OCI-LY3 (cell line): ENCODE measurements around the gene NRSN2.

ENCODE experiments used
- CTCF ChIP-seq: fragments of 200-600, 300-600 bp; sonication (generic); IDR thresholded peaks from 2 replicates; pipeline ENCODE4 v1.5.1; 2014; ENCODE audit warnings: antibody characterized with exemption, low read length, low read depth
- EZH2phosphoT487 ChIP-seq: fragments of 200-600 bp; shearing (Covaris generic); IDR thresholded peaks from 2 replicates; pipeline ENCODE4 v1.6.1; 2018; ENCODE audit warnings: antibody characterized with exemption, mixed run types, low read depth

DNA sequence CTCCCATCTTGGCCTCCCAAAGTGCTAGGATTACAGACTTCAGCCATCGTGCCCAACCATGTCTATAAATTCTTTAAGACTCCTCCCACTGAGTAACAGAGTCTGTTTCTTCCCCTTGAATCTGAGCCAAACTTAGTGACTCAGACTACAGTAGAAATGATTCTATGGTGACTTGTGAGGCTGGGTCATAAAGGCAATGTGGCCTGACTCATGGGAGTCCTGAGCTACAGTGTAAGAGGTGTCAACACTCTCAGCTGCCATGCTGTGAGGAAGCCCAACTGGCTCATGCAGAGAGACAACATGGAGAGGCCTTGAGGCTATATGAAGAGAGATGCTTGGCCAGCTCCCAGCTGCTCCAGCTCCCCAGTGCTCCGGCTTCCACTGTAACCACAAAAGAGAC, 5.2 kb upstream of the NRSN2 start:
- TF ChIP-seq CTCF (no peak), EZH2phosphoT487 (no peak)
